Measurements from ENCODE around the gene SCARB1.

Gene SCARB1

DNA sequence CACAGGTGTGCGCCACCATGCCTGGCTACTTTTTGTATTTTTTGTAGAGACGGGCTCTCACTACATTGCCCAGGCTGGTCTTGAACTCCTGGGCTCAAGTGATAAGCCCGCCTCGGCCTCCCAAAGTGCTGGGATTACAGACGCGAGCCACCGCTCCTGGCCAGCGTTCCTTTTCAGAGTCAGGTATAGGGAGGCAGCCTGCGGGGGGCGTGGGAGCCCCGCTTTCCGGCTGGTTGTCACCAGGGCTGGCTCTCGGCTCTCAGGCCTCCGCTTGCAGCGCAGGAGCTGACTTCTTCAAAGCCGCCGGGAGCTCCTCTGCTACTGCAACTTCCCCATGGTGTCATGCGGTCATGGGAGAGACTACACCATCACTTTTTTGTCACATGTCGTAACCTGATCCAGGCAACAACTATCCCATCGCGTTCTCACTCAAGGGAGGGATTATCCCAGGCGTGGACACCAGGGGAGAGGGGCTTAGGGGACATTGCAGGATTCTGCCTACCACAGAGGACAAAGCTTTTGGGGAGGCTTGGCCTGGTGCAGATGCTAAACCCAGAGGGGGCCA, 129.4 kb downstream of the SCARB1 start:
- no peak; the same call in 2 of the 3 replicates for ATAC-seq
- TF ChIP-seq, protein P1, sequence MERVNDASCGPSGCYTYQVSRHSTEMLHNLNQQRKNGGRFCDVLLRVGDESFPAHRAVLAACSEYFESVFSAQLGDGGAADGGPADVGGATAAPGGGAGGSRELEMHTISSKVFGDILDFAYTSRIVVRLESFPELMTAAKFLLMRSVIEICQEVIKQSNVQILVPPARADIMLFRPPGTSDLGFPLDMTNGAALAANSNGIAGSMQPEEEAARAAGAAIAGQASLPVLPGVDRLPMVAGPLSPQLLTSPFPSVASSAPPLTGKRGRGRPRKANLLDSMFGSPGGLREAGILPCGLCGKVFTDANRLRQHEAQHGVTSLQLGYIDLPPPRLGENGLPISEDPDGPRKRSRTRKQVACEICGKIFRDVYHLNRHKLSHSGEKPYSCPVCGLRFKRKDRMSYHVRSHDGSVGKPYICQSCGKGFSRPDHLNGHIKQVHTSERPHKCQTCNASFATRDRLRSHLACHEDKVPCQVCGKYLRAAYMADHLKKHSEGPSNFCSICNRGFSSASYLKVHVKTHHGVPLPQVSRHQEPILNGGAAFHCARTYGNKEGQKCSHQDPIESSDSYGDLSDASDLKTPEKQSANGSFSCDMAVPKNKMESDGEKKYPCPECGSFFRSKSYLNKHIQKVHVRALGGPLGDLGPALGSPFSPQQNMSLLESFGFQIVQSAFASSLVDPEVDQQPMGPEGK (CRISPR knock-in tag; IDR thresholded peaks at IDR 0.05; ENCODE audit: borderline replicate concordance): no peak
- peak; percentile 84 for TF ChIP-seq ZFP3 (CRISPR knock-in tag; IDR thresholded peaks at IDR 0.05)

DNA sequence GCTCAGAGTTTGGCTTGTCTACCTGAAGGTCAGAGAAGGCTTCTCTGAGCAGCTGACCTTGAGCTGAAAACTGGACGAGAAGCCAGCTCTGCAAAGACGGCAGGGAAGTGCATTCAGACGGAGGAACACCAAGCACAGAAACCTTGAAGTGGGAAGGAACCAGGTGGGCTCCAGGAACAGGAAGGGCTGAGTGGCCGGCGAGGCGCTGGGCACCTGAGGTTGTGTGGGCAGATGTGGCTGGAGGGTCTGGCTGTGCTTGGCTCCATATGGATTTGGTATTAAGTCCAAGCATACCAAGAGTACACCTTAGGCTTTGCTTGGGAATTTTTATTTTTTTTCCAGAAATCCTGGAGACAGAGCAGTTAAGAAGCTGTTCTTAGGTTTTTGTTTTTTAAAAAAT, 130.6 kb downstream of the SCARB1 start:
- TF ChIP-seq SNAI2 (CRISPR knock-in tag; IDR thresholded peaks at IDR 0.05) (no peak), TOX (CRISPR knock-in tag; IDR thresholded peaks at IDR 0.05; ENCODE audit: borderline replicate concordance) (no peak), OSR1 (CRISPR knock-in tag; IDR thresholded peaks at IDR 0.05) (no peak), PPARA (CRISPR knock-in tag; IDR thresholded peaks at IDR 0.05; ENCODE audit: borderline replicate concordance) (no peak), ZFP3 (CRISPR knock-in tag; IDR thresholded peaks at IDR 0.05) (no peak), TCF4 (CRISPR knock-in tag; IDR thresholded peaks at IDR 0.05; ENCODE audit: borderline replicate concordance) (no peak), ISL1 (CRISPR knock-in tag; IDR thresholded peaks at IDR 0.05) (no peak), CSDC2 (CRISPR knock-in tag; IDR thresholded peaks at IDR 0.05) (no peak), ZNF70 (CRISPR knock-in tag; IDR thresholded peaks at IDR 0.05) (no peak)
- TF ChIP-seq, protein P2, sequence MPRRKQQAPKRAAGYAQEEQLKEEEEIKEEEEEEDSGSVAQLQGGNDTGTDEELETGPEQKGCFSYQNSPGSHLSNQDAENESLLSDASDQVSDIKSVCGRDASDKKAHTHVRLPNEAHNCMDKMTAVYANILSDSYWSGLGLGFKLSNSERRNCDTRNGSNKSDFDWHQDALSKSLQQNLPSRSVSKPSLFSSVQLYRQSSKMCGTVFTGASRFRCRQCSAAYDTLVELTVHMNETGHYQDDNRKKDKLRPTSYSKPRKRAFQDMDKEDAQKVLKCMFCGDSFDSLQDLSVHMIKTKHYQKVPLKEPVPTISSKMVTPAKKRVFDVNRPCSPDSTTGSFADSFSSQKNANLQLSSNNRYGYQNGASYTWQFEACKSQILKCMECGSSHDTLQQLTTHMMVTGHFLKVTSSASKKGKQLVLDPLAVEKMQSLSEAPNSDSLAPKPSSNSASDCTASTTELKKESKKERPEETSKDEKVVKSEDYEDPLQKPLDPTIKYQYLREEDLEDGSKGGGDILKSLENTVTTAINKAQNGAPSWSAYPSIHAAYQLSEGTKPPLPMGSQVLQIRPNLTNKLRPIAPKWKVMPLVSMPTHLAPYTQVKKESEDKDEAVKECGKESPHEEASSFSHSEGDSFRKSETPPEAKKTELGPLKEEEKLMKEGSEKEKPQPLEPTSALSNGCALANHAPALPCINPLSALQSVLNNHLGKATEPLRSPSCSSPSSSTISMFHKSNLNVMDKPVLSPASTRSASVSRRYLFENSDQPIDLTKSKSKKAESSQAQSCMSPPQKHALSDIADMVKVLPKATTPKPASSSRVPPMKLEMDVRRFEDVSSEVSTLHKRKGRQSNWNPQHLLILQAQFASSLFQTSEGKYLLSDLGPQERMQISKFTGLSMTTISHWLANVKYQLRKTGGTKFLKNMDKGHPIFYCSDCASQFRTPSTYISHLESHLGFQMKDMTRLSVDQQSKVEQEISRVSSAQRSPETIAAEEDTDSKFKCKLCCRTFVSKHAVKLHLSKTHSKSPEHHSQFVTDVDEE (CRISPR knock-in tag; IDR thresholded peaks at IDR 0.05): no peak
- TF ChIP-seq, protein P3, sequence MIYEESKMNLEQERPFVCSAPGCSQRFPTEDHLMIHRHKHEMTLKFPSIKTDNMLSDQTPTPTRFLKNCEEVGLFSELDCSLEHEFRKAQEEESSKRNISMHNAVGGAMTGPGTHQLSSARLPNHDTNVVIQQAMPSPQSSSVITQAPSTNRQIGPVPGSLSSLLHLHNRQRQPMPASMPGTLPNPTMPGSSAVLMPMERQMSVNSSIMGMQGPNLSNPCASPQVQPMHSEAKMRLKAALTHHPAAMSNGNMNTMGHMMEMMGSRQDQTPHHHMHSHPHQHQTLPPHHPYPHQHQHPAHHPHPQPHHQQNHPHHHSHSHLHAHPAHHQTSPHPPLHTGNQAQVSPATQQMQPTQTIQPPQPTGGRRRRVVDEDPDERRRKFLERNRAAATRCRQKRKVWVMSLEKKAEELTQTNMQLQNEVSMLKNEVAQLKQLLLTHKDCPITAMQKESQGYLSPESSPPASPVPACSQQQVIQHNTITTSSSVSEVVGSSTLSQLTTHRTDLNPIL (CRISPR knock-in tag; IDR thresholded peaks at IDR 0.05; ENCODE audit: low read depth): no peak
- no peak for ATAC-seq

DNA sequence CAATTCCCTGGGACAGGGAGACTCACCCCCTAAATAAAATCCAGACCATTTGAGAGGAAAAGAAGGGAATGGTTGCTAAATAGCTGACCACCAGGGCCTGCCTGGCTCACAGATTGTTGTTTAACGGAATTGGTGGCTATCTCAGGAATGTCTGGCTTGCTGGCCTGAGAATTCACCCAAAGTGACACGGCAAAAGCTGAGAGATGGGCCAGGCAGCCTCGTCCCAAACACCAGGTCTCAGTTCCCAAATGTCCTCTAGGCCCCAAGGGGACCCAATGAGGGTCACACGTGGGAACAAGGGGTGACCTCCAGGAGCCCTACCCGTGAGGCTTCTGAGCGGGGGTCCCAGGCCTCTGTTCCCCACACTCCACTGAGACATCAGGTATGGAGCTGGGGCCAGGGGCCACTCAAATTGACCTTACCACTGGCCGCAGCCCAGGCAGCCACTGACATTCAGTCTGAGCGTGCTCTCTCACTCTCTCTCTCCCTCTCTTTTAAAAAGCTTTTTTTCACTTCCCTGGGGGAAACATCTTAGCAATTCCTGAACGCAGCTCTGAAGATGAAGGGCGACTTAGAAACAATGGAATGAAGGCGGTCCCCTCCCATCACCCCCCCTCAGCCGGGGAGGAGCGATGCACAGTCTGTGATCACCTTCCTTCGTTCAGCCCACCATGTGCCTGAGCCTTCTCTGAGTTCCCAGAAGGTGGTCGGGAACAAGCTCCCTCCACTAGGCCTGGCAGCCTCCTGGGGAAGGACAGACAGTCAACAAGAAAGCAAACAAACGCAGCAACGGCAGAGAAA, 131.2 kb downstream of the SCARB1 start:
- TF ChIP-seq PPARA (CRISPR knock-in tag; IDR thresholded peaks at IDR 0.05; ENCODE audit: borderline replicate concordance) (no peak), SNAI2 (CRISPR knock-in tag; IDR thresholded peaks at IDR 0.05) (no peak)
- TF ChIP-seq, protein P2 (CRISPR knock-in tag; IDR thresholded peaks at IDR 0.05): no peak
- TF ChIP-seq, protein P4, sequence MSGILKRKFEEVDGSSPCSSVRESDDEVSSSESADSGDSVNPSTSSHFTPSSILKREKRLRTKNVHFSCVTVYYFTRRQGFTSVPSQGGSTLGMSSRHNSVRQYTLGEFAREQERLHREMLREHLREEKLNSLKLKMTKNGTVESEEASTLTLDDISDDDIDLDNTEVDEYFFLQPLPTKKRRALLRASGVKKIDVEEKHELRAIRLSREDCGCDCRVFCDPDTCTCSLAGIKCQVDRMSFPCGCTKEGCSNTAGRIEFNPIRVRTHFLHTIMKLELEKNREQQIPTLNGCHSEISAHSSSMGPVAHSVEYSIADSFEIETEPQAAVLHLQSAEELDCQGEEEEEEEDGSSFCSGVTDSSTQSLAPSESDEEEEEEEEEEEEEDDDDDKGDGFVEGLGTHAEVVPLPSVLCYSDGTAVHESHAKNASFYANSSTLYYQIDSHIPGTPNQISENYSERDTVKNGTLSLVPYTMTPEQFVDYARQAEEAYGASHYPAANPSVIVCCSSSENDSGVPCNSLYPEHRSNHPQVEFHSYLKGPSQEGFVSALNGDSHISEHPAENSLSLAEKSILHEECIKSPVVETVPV (CRISPR knock-in tag; IDR thresholded peaks at IDR 0.05): no peak

DNA sequence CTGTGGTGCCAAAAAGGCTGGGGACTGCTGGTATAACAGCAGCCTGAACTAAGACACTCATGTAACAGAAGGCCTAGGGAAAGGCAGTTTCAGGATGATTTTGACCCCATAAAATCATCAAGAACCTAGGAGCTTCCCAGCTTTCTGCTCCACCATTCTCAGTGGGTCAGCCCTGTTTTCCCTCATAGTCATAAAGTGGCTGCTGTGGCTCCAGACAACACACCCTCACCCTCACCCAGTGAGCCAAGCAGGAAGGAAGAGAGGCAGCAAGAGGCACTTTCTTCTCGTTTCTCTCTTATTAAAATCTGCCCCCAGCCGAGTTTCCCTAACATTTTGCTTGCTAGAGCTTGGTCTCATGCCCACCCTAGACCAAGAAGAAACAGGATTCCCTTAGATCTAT, 131.8 kb downstream of the SCARB1 start:
- no peak for TF ChIP-seq ZC3H10 (CRISPR knock-in tag; IDR thresholded peaks at IDR 0.05)
- TF ChIP-seq ESRRG (CRISPR knock-in tag; IDR thresholded peaks at IDR 0.05): no peak
- TF ChIP-seq BACH2 (CRISPR knock-in tag; IDR thresholded peaks at IDR 0.05; ENCODE audit: borderline replicate concordance): no peak
- ATAC-seq: no peak

More for the DNA sequence above, 131.2 kb downstream of the SCARB1 start:
- no peak for ATAC-seq
